Measurements from ENCODE around the gene PLCL1.
A peak's percentile ranks its signal among the peaks of the same experiment; 100 is the strongest.

Gene PLCL1

GRCh38 chr2:197964720-197965119 lies 160.3 kb downstream of the PLCL1 start:
- no peak for DNase-seq

- DNase-seq, result no peak
Measured at GRCh38 chr2:197965756-197966155, 161.4 kb downstream of the PLCL1 start.

GRCh38 chr2:197969391-197969893 lies 165.0 kb downstream of the PLCL1 start:
- no peak for DNase-seq

GRCh38 chr2:197972061-197972460 lies 167.7 kb downstream of the PLCL1 start:
- DNase-seq, result no peak

GRCh38 chr2:197972587-197972986 lies 168.2 kb downstream of the PLCL1 start:
- DNase-seq, result no peak

GRCh38 chr2:197973772-197974171 lies 169.4 kb downstream of the PLCL1 start:
- no peak for DNase-seq

GRCh38 chr2:197975931-197976519 lies 171.6 kb downstream of the PLCL1 start:
- no peak for DNase-seq

- DNase-seq, result no peak
Measured at GRCh38 chr2:197978971-197979370, 174.6 kb downstream of the PLCL1 start.

- DNase-seq, result no peak
Measured at GRCh38 chr2:197982565-197982964, 178.2 kb downstream of the PLCL1 start.

- DNase-seq, result no peak
Measured at GRCh38 chr2:197985029-197985638, 180.7 kb downstream of the PLCL1 start.

- no peak for DNase-seq
Measured at GRCh38 chr2:197986977-197987376, 182.6 kb downstream of the PLCL1 start.

- no peak for DNase-seq
Measured at GRCh38 chr2:197990356-197990755, 186.0 kb downstream of the PLCL1 start.

GRCh38 chr2:197992482-197993133 lies 188.2 kb downstream of the PLCL1 start:
- DNase-seq, result no peak

- no peak for DNase-seq
Measured at GRCh38 chr2:197993363-197993762, 189.0 kb downstream of the PLCL1 start.

- DNase-seq, result peak; percentile 25
Measured at GRCh38 chr2:197993830-197994229, 189.4 kb downstream of the PLCL1 start.

GRCh38 chr2:197994751-197995150 lies 190.4 kb downstream of the PLCL1 start:
- DNase-seq, result no peak

- DNase-seq, result no peak
Measured at GRCh38 chr2:197996583-197996982, 192.2 kb downstream of the PLCL1 start.

GRCh38 chr2:197997083-197997541 lies 192.7 kb downstream of the PLCL1 start:
- no peak for DNase-seq

GRCh38 chr2:197998702-197999101 lies 194.3 kb downstream of the PLCL1 start:
- peak; percentile 47 for DNase-seq

GRCh38 chr2:198000417-198000816 lies 196.0 kb downstream of the PLCL1 start:
- DNase-seq, result no peak

- DNase-seq, result no peak
Measured at GRCh38 chr2:198004173-198004572, 199.8 kb downstream of the PLCL1 start.

- DNase-seq, result peak; percentile 57
Measured at GRCh38 chr2:198004921-198005829, 200.8 kb downstream of the PLCL1 start.

GRCh38 chr2:198006733-198007132 lies 202.3 kb downstream of the PLCL1 start:
- no peak for DNase-seq

All from activated CD4-positive, alpha-beta T cell treated with anti-CD3 and anti-CD28 coated beads for 48 hours (primary cell).